Measurements from ENCODE around the gene KAZALD1.

Gene KAZALD1

DNA sequence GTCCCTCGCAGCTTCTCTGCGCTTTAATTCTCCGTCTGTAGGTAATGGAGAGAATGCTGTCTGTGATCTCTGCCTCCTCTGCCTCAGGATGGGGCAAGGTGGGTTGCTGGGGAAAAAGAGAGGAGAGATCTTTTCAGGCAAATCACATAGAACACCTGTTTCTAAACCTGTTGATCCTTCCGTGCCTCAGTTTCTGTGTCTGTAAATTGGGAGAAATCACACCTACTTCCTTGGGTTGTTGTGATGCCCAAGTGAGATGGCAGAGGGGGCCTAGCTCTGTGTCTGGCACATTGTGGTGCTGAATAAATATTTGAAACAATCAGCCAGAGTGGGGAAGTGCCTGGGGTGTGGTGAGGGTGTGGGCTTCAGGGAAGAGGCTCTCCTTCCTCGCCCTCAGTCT, 28.8 kb downstream of the KAZALD1 start:
- no peak overlapping the region for H3K4me3 Mint-ChIP-seq
- no peaks in the 10 kb centered on the region for H3K9me3 Mint-ChIP-seq
- H3K27ac Mint-ChIP-seq: no peak overlapping the region
- H3K27me3 Mint-ChIP-seq: peaks cover 36% of the 10 kb centered on the region
- no peaks in the 10 kb centered on the region for H3K36me3 Mint-ChIP-seq
- no peaks in the 10 kb centered on the region for H3K4me1 Mint-ChIP-seq

DNA sequence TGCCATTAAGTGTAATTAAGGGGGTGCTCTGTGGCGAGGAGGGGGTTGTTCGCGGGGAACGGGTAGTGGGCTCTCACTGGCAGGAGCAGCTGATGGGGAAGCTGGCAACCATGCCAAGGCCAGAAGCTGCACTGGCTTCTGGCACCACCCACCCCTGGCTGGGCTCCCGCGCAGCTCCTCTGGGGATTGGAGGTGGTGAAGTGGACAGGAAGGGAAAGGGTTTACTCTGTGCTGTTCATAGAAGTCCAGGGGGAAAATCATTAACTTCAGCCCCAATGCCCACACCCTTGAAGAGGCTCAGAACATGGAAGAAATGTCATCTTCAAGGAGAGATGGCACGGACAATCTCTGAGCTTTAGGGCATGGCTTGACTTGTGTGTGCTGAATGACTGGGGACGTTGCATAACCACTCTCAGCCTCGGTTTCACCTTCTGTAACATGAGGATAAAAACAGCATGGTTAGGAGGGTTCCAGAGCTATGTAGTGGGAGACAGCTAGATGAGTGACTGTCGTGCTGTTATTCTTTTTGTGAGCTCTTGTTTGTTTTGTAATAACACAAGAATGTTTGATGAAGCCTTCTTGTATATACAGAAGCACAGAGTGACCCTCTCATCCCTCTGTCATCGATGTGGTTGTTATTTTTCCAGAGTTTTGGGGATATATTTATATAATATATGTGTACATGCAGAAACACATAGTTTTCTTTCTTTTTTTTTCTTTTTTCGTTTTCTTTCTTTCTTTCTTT, 29.9 kb downstream of the KAZALD1 start:
- H3K9me3 Mint-ChIP-seq: no peaks in the 10 kb centered on the region
- H3K4me3 Mint-ChIP-seq: no peak overlapping the region
- no peaks in the 10 kb centered on the region for H3K4me1 Mint-ChIP-seq
- H3K27ac Mint-ChIP-seq: no peak overlapping the region
- H3K36me3 Mint-ChIP-seq: no peaks in the 10 kb centered on the region
- peaks cover 35% of the 10 kb centered on the region for H3K27me3 Mint-ChIP-seq

DNA sequence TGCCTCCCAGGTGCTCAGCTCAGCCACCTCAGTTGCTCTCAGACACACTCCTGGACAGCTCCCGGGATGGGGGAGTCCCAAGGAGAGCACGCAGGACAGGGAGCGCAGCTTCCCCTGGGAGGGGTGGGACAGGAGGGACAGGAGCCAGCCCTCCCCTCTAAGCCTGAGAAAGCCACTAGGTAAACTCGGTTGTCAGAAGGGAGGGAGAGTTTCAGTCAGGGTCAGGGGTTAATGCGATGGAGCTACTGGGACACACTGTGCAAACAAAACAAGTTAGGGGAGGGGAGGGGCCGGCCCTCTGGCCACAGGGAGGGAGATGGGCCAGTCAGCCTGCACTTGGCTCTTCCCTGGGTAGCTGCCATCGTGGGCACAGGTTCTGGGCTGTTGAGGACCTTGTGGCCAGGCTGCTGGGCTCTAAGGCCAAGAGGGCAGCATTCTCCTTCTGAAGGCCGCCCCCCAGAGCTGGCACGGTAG, 31.1 kb downstream of the KAZALD1 start:
- H3K27me3 Mint-ChIP-seq: peaks cover 32% of the 10 kb centered on the region
- no peak overlapping the region for H3K4me3 Mint-ChIP-seq
- H3K4me1 Mint-ChIP-seq: no peaks in the 10 kb centered on the region
- H3K27ac Mint-ChIP-seq: no peak overlapping the region
- H3K36me3 Mint-ChIP-seq: no peaks in the 10 kb centered on the region
- H3K9me3 Mint-ChIP-seq: no peaks in the 10 kb centered on the region

DNA sequence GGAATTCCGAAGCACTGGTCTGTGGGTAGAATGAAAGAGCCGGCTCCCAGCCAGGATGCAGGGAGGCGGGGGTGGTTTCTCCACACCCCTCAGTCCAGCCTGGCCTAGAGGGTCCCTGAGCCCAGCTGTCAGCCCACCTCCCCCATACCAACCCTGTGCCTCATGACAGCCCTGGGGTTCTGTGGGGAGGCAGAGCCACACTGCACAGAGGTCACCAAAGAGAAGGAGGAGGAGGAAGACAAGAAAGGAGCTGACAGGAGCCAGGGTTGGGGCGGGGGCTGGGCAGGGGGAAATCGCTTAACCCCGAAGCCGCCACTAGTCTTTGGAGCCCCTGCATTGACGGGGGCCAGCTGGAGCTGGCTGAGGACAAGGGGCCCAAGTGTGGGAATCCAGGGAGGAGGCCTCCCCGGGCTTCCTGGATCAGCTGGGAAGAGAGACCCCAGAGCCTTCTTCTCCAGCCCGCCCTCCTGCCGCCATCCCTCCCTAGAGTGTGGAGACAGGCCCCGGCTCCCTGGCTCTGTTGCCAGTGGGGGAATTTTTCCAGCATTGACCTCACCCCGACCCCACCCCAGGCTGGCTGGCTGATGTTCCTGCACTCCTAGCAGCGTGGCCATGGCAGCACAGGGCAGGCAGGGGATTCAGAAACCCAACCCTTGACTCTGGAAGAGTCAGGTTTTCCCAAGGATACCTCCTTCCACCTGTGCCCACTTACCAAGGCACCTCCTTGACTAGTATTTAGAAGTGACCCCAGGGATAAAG, 32.5 kb downstream of the KAZALD1 start:
- no peaks in the 10 kb centered on the region for H3K36me3 Mint-ChIP-seq
- H3K27me3 Mint-ChIP-seq: peaks cover 29% of the 10 kb centered on the region
- H3K9me3 Mint-ChIP-seq: no peaks in the 10 kb centered on the region
- no peak overlapping the region for H3K4me3 Mint-ChIP-seq
- no peaks in the 10 kb centered on the region for H3K4me1 Mint-ChIP-seq
- H3K27ac Mint-ChIP-seq: no peak overlapping the region

DNA sequence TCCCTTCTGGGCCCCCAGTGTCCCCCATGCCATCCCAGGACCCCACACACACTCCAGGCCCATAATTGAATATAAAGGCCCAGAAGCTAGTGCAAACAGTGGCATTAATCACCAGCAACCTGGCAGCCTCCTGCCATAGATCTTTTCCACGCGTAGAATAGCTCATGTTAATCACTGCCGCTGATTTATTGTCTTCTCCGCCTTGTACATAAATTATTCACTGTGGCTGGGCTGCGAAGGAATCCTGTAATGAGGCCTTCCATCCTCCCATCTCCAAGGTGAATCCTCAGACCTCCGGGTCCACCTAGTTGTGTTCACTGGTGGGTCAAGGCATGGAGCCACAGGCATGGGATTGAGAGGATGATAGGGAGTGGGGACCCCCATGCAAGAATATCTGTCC, 33.2 kb downstream of the KAZALD1 start:
- no peak overlapping the region for H3K4me3 Mint-ChIP-seq
- no peaks in the 10 kb centered on the region for H3K36me3 Mint-ChIP-seq
- peaks cover 36% of the 10 kb centered on the region for H3K27me3 Mint-ChIP-seq
- H3K27ac Mint-ChIP-seq: no peak overlapping the region
- H3K9me3 Mint-ChIP-seq: no peaks in the 10 kb centered on the region
- no peaks in the 10 kb centered on the region for H3K4me1 Mint-ChIP-seq

DNA sequence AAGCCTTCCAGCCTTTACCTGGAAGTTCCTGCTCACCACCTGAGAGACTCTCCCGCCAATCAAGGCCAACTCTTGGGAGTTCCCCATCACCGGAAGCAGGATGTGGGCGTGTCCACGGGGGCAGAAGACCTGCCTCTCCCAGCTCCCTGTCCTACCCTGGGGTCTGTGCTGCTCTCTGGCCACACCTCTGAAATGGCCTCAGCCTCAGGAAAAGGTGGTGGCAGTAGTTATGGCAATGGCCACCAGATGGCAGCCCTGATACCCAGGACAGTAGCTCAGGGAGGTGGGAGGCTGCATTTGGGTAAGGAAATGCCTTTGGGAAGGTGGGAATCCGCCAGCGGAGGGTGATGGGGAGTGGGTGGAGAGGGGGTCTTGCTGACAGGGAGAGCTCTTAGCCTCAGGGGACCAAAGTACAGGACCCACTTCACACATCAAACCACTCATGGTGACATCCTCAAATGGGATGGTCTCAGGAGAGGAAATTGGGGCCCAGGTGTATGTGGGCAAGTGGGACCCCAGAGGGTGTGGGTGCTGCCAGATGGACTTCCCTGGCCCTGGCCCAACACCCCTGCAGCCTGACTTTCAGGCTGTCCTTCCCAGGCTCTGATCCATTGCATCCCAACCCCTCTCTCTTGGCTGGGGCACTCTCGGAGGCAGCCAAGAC, 33.9 kb downstream of the KAZALD1 start:
- no peaks in the 10 kb centered on the region for H3K4me1 Mint-ChIP-seq
- H3K4me3 Mint-ChIP-seq: no peak overlapping the region
- no peaks in the 10 kb centered on the region for H3K36me3 Mint-ChIP-seq
- H3K9me3 Mint-ChIP-seq: no peaks in the 10 kb centered on the region
- H3K27ac Mint-ChIP-seq: no peak overlapping the region
- H3K27me3 Mint-ChIP-seq: peaks cover 33% of the 10 kb centered on the region

DNA sequence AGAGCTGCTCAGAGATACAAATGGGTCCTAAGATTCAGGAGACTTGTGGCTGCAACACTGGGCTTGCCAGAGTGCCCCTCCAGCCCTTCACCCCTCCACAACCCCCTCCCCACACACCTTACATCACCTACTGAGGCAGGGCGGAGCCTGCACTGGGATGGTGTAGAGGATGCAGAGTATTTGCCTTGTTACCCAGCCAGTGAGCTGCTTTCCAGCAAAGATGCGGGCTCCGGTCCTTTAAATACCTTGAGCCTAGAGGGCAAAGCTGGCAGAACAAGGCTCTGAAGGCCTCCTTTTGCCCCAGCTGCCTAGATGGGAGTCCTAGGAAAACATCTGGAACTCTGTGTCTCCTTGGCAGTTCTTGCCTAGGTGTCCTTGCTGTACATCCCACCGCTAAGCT, 34.6 kb downstream of the KAZALD1 start:
- H3K4me3 Mint-ChIP-seq: no peak overlapping the region
- peaks cover 31% of the 10 kb centered on the region for H3K27me3 Mint-ChIP-seq
- no peak overlapping the region for H3K27ac Mint-ChIP-seq
- no peaks in the 10 kb centered on the region for H3K9me3 Mint-ChIP-seq
- no peaks in the 10 kb centered on the region for H3K4me1 Mint-ChIP-seq
- H3K36me3 Mint-ChIP-seq: no peaks in the 10 kb centered on the region

DNA sequence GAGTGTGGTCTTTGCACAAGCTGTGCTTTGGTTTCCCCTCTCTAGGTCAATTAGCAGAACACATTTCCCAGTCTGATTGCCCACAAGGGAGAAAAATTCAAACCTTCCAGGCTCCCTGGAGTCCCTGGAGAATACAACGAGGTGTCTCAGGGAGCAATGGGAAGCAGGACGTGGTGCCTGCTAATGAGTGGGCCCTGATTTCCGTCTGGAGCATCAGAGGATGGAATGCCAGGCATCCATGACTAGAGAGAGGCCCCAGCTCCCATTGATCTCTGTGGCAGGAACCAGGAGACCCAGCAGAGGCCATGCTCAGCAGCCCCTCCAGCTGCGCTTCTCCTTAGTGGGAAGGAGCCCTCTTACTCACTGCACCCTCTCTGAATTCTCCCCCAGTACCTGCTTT, 36.1 kb downstream of the KAZALD1 start:
- peaks cover 31% of the 10 kb centered on the region for H3K27me3 Mint-ChIP-seq
- H3K27ac Mint-ChIP-seq: no peak overlapping the region
- no peaks in the 10 kb centered on the region for H3K9me3 Mint-ChIP-seq
- no peak overlapping the region for H3K4me3 Mint-ChIP-seq
- no peaks in the 10 kb centered on the region for H3K4me1 Mint-ChIP-seq
- H3K36me3 Mint-ChIP-seq: no peaks in the 10 kb centered on the region

DNA sequence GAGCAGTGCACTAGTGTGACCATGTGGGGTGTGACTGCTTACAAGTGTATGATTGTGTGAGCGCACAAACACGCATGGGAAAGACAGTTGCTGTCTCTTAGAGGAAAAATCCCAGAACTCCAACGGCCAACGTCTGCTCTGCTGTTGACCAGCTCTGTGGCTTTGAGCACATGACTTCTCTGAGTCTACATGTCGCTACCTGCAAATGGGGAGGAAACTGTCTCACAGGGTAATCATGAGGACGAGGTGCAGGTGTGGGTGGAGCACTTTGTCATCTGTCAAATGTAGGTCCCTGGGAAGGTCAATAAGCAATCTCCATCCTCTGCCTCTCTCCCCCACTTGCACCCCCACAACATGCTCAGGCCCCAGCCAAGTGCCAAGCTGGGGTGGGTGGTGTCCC, 38.1 kb downstream of the KAZALD1 start:
- H3K27ac Mint-ChIP-seq: no peak overlapping the region

DNA sequence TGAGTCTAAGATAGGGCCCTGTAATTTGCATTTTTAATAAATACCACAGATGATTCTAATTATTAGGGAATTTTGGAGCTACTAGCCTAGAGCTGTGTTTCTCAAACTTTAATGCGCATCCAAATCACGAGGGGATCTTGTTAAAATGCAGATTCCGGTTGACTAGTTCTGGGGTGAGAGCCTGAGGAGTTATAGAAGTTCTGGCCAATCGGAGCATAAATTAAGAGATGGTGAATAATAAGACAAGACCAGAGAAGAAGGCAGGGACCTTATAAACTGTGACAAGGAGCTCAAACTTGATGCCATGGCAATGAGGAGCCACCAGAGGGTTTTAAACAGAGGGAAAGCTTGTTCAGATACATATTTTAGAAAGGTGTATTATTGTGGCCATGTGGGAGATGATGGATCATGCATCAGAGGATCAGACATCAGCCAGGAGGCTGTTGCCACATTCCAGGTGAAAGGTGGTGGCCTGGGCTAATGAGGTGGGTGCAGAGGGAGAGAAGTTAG, 39.6 kb downstream of the KAZALD1 start:
- H3K27me3 Mint-ChIP-seq: peaks cover 21% of the 10 kb centered on the region

More for the DNA sequence above, 38.1 kb downstream of the KAZALD1 start:
- no peak overlapping the region for H3K4me3 Mint-ChIP-seq
- H3K4me1 Mint-ChIP-seq: no peaks in the 10 kb centered on the region
- no peaks in the 10 kb centered on the region for H3K9me3 Mint-ChIP-seq
- H3K27me3 Mint-ChIP-seq: peaks cover 26% of the 10 kb centered on the region
- no peaks in the 10 kb centered on the region for H3K36me3 Mint-ChIP-seq

DNA sequence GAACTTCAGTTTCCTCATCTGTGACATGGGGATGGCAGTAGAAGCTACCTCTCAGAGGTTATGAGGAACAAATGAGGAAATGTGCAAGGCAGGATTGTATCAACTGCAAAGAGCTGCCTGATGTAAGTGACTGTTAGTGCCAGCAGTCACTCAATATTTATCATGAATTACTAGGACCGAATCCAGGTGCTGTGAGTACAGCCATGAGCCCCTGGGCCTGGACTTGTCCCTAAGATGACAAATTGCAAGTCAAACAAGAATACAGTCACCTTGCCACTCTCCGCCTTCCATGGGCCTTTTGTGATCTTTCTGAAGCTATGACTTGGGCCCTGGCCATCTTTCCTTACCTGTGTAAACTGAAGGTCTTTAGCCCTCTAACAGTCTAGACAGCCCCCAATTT, 41.6 kb downstream of the KAZALD1 start:
- no peaks in the 10 kb centered on the region for H3K4me1 Mint-ChIP-seq
- no peaks in the 10 kb centered on the region for H3K36me3 Mint-ChIP-seq
- peaks cover 28% of the 10 kb centered on the region for H3K27me3 Mint-ChIP-seq
- H3K9me3 Mint-ChIP-seq: no peaks in the 10 kb centered on the region
- H3K27ac Mint-ChIP-seq: no peak overlapping the region
- no peak overlapping the region for H3K4me3 Mint-ChIP-seq

More for the DNA sequence above, 39.6 kb downstream of the KAZALD1 start:
- no peak overlapping the region for H3K4me3 Mint-ChIP-seq
- H3K4me1 Mint-ChIP-seq: no peaks in the 10 kb centered on the region
- H3K27ac Mint-ChIP-seq: no peak overlapping the region
- H3K36me3 Mint-ChIP-seq: no peaks in the 10 kb centered on the region
- no peaks in the 10 kb centered on the region for H3K9me3 Mint-ChIP-seq

DNA sequence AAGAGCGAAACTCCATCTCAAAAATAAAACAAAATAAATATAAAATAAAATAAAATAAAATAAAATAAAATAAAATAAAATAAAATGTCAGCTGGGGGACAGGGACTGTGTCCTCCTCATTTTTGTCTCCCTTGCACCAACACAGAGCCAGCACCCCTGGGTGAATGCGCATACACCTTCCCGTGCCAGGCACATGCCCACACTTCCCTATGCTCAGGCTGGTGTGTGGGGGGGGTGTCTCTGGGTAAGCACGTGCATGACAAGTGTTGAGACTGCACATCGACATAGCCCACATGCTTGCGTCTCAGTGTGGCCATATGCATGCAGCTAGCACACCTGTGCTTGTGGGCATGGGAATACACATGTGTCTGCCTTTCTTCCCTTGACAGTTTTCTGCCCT, 44.6 kb downstream of the KAZALD1 start:
- Mint-ChIP-seq H3K27me3 (peaks cover 20% of the 10 kb centered on the region), H3K4me1 (no peaks in the 10 kb centered on the region), H3K4me3 (no peak overlapping the region), H3K36me3 (no peaks in the 10 kb centered on the region), H3K27ac (no peak overlapping the region), H3K9me3 (no peaks in the 10 kb centered on the region)

DNA sequence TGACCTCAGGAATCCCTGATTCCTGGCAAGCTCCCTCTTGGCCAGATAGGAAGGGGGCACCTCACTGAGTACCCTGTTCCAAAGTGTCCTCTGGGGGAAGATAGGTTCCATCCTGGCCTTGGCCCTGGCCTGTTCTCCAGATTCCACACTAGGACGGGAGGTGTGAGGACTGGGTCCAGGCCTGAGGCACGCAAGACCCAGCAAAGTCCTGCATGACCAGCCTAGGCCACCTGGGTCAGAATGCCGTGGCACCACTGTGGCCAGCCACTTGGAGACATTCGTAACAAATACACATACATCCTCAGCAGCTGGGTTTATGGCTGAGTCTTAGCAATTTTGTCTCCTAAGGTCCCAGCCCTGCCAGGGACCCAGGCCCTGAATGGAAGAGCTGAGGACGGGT, 46.0 kb downstream of the KAZALD1 start:
- Mint-ChIP-seq H3K9me3 (no peaks in the 10 kb centered on the region), H3K4me3 (no peak overlapping the region), H3K36me3 (no peaks in the 10 kb centered on the region), H3K27me3 (peaks cover 17% of the 10 kb centered on the region), H3K4me1 (no peaks in the 10 kb centered on the region), H3K27ac (no peak overlapping the region)

DNA sequence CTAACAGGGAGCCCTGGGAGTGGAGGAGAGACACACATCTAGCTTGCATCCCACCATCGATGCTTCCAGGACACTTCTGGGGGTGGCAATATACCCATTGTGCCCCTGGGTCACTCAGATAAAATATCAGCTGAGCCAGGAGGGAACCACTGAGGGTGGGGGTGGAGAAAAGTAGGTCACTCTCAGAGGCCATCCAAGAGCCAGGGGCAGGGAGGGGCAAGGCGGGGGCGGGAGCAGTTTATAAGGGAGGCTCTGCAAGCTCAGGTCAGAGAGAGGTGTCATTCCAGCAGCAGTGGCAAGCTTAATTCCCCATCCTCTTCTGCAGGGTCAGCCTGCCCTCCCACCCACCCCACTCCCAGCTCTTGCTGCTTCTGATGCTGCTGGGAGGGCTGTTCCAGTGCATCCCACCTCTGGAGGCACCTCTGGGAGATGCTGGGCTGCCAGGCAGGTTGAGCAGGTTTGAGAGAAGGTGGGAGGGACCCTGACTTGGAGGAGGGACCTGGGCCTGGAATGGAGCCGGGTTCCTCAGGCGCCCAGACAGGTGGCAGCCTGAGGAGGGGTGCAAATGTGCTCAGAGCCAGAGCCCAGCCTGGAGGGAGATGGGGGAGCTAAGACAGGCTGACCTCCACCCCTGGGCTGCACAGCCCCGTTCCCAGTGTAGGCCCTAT, 49.2 kb downstream of the KAZALD1 start:
- Mint-ChIP-seq H3K27me3 (peaks cover 23% of the 10 kb centered on the region), H3K36me3 (no peaks in the 10 kb centered on the region), H3K4me3 (no peak overlapping the region), H3K27ac (no peak overlapping the region), H3K9me3 (no peaks in the 10 kb centered on the region), H3K4me1 (no peaks in the 10 kb centered on the region)

DNA sequence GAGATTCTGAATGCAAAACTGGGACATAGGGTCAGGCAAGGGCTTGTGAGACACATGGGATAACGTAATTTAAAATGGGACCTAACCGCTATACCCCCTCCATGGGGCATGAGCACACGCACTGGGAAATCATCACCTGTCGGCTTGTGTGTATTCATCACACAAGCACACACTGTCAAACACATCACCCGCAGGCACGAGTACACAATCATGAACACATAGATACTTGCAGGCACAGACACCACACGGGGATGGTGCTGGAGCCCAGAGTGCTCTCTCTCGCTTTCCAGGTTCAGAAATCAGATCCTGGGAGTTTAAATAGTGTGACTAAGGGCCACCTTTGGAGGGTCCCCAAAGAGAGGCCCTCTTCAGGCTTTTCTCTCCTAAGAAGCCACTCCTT, 49.8 kb downstream of the KAZALD1 start:
- Mint-ChIP-seq H3K4me3 (no peak overlapping the region), H3K36me3 (no peaks in the 10 kb centered on the region), H3K27me3 (peaks cover 24% of the 10 kb centered on the region), H3K27ac (no peak overlapping the region), H3K4me1 (no peaks in the 10 kb centered on the region), H3K9me3 (no peaks in the 10 kb centered on the region)

Measured in activated naive CD4-positive, alpha-beta T cell treated with anti-CD3 and anti-CD28 coated beads, Interleukin-2, amount 50 U/mL, for 24 hours (primary cell).